H1 (cell line): ENCODE results near the gene ASB14. TPM values are rescaled to one million over a fixed set of nuclear protein-coding genes. Genes with fewer than 3 reads are reported as not detected.

Experiments used
- CTCF ChIA-PET: fragments of 300-600 bp; sonication (Branson Sonifier 250); formaldehyde crosslinking; loops from one replicate; lab custom pipeline; 2021; ENCODE audit not compliant: partially characterized antibody; lab: Charles Lee
- POLR2A ChIA-PET: fragments of 300-600 bp; sonication (Branson Sonifier 250); formaldehyde crosslinking; loops from one replicate; lab custom pipeline; 2021; ENCODE audit warnings: inconsistent platforms; ENCODE audit not compliant: partially characterized antibody; lab: Charles Lee
- DNase-seq, 2 experiments: peaks; one replicate each; pipeline versions ENCODE4 v3.0.0 to v3.0.0-alpha.2; 2010 to 2022; ENCODE audit warnings: low spot score in 2 of 2, low read depth in 1 of 2, mixed read lengths in 1 of 2
- FAIRE-seq: peaks from 2 replicates; lab custom pipeline; 2011; peaks lifted over from hg19 to GRCh38; lab: Jason Lieb, UNC
- H2AFZ ChIP-seq: 2 replicates; pipeline ENCODE4 v1.8.1; 2012; ENCODE audit warnings: low read length, inconsistent platforms
- H2AK5ac ChIP-seq: 2 replicates; pipeline ENCODE4 v1.6.1; 2013; ENCODE audit warnings: low read depth, low read length
- H2BK120ac ChIP-seq: replicated peaks from 2 replicates; pipeline ENCODE3; 2013; ENCODE audit warnings: low read depth, low read length, inconsistent platforms
- H2BK12ac ChIP-seq: 2 replicates; pipeline ENCODE4 v1.6.1; 2013; ENCODE audit warnings: low read depth, low read length
- H2BK15ac ChIP-seq: 2 replicates; pipeline ENCODE4 v1.6.1; 2013; ENCODE audit warnings: low read length
- H2BK20ac ChIP-seq: 2 replicates; pipeline ENCODE4 v1.6.1; 2013; ENCODE audit warnings: low read length
- H2BK5ac ChIP-seq: 2 replicates; pipeline ENCODE4 v1.6.1; 2013; ENCODE audit warnings: low read depth, low read length
- H3K14ac ChIP-seq: 2 replicates; pipeline ENCODE4 v1.6.1; 2013; ENCODE audit warnings: inconsistent platforms; ENCODE audit not compliant: insufficient read length
- H3K18ac ChIP-seq: 2 replicates; pipeline ENCODE4 v1.6.1; 2013; ENCODE audit warnings: low read length; ENCODE audit errors: extremely low read depth
- H3K23ac ChIP-seq: 2 replicates; pipeline ENCODE4 v1.6.1; 2013; ENCODE audit warnings: inconsistent platforms; ENCODE audit not compliant: insufficient read length
- H3K23me2 ChIP-seq: 2 replicates; pipeline ENCODE4 v1.6.1; 2013; ENCODE audit warnings: low read depth, low read length
- H3K27ac ChIP-seq: 2 replicates; pipeline ENCODE4 v1.6.1; 2011; ENCODE audit warnings: low read depth, low read length, inconsistent platforms
- H3K27me3 ChIP-seq, 4 experiments: replicated peaks in 1 of 4; 1 replicate in 1 of 4; 2 replicates in 3 of 4; pipeline versions ENCODE4 v1.6.1 to v1.8.1; 2011 to 2013; ENCODE audit warnings: low read length in 3 of 4, mild to moderate bottlenecking in 3 of 4, inconsistent platforms in 2 of 4, mixed read lengths in 2 of 4, moderate library complexity in 1 of 4; ENCODE audit not compliant: control insufficient read depth in 3 of 4, insufficient read depth in 3 of 4; ENCODE audit errors: extremely low read depth in 1 of 4
- H3K36me3 ChIP-seq, 4 experiments: 2 replicates each; pipeline versions ENCODE4 v1.6.1 to v1.8.1; 2011 to 2013; ENCODE audit warnings: mild to moderate bottlenecking in 4 of 4, low read length in 3 of 4, moderate library complexity in 2 of 4, control low read depth in 1 of 4, inconsistent platforms in 1 of 4; ENCODE audit not compliant: insufficient read depth in 4 of 4, control insufficient read depth in 2 of 4
- H3K4ac ChIP-seq: replicated peaks from 2 replicates; pipeline ENCODE3; 2013; ENCODE audit warnings: low read length, low read depth, mixed read lengths, inconsistent platforms; ENCODE audit not compliant: insufficient read length
- H3K4me1 ChIP-seq, 4 experiments: replicated peaks in 1 of 4; 1 replicate in 1 of 4; 2 replicates in 3 of 4; pipeline versions ENCODE4 v1.6.1 to v1.8.1; 2011 to 2013; ENCODE audit warnings: low read length in 3 of 4, inconsistent platforms in 2 of 4, mixed read lengths in 1 of 4; ENCODE audit not compliant: insufficient read depth in 4 of 4, control insufficient read depth in 3 of 4
- H3K4me2 ChIP-seq, 2 experiments: 2 replicates each; pipeline versions ENCODE4 v1.6.1 to v1.8.1; 2011 to 2013; ENCODE audit warnings: low read depth in 2 of 2, low read length in 2 of 2, control low read depth in 1 of 2, inconsistent platforms in 1 of 2, mild to moderate bottlenecking in 1 of 2; ENCODE audit not compliant: insufficient read depth in 1 of 2
- H3K4me3 ChIP-seq, 4 experiments: fragments of 200-600, 300-600 bp in 1 of 4; sonication (generic), shearing (Covaris generic), sonication (Bioruptor Twin) in 1 of 4; 2 replicates each; pipeline versions ENCODE4 v1.5.1 to v1.8.1; 2011 to 2016; ENCODE audit warnings: low read length in 4 of 4, low read depth in 3 of 4, control low read depth in 2 of 4, inconsistent platforms in 2 of 4, mild to moderate bottlenecking in 2 of 4, mixed read lengths in 1 of 4, moderate library complexity in 1 of 4; ENCODE audit not compliant: insufficient read depth in 2 of 4; ENCODE audit errors: extremely low read depth in 1 of 4
- H3K56ac ChIP-seq: replicated peaks from 2 replicates; pipeline ENCODE3; 2013; ENCODE audit warnings: low read depth, mild to moderate bottlenecking, mixed read lengths, low read length, inconsistent platforms; ENCODE audit not compliant: insufficient read length
- H3K79me1 ChIP-seq: 2 replicates; pipeline ENCODE4 v1.6.1; 2013; ENCODE audit warnings: low read depth, low read length, control low read depth
- H3K79me2 ChIP-seq, 2 experiments: 2 replicates each; pipeline versions ENCODE4 v1.6.1 to v1.8.1; 2012 to 2013; ENCODE audit warnings: low read length in 2 of 2, mild to moderate bottlenecking in 2 of 2, inconsistent platforms in 1 of 2; ENCODE audit not compliant: insufficient read depth in 2 of 2, control insufficient read depth in 1 of 2
- H3K9ac ChIP-seq, 4 experiments: replicated peaks in 1 of 4; 1 replicate in 1 of 4; 2 replicates in 3 of 4; pipeline versions ENCODE4 v1.6.1 to v1.8.1; 2011 to 2013; ENCODE audit warnings: low read depth in 3 of 4, low read length in 3 of 4, control low read depth in 2 of 4, mild to moderate bottlenecking in 2 of 4, moderate library complexity in 2 of 4, inconsistent platforms in 1 of 4; ENCODE audit errors: extremely low read depth in 1 of 4
- H3K9me3 ChIP-seq, 2 experiments: 2 replicates each; pipeline versions ENCODE4 v1.6.1 to v1.8.1; 2012 to 2013; ENCODE audit warnings: mild to moderate bottlenecking in 2 of 2, moderate library complexity in 2 of 2, control low read depth in 1 of 2, inconsistent platforms in 1 of 2, low read depth in 1 of 2, low read length in 1 of 2, mixed read lengths in 1 of 2; ENCODE audit not compliant: insufficient read depth in 2 of 2
- H4K20me1 ChIP-seq, 2 experiments: replicated peaks in 1 of 2; 2 replicates each; pipeline versions ENCODE3 to v1.8.1; 2011 to 2013; ENCODE audit warnings: inconsistent platforms in 2 of 2, low read length in 2 of 2, mild to moderate bottlenecking in 1 of 2; ENCODE audit not compliant: insufficient read depth in 2 of 2, control insufficient read depth in 1 of 2
- H4K5ac ChIP-seq: 2 replicates; pipeline ENCODE4 v1.6.1; 2013; ENCODE audit warnings: low read length, low read depth, mixed read lengths, inconsistent platforms; ENCODE audit not compliant: insufficient read length
- H4K8ac ChIP-seq: 2 replicates; pipeline ENCODE4 v1.8.0; 2013; ENCODE audit warnings: mild to moderate bottlenecking, moderate library complexity, low read length, inconsistent platforms; ENCODE audit not compliant: insufficient read depth; ENCODE audit errors: extremely low read depth
- H4K91ac ChIP-seq: replicated peaks from 2 replicates; pipeline ENCODE3; 2013; ENCODE audit warnings: low read length, mixed read lengths, inconsistent platforms; ENCODE audit not compliant: insufficient read length
- CBX5 ChIP-seq: fragments of 300-800, 300-1000 bp; sonication (generic); IDR thresholded peaks from 2 replicates; pipeline ENCODE4 v1.7.1; 2016; ENCODE audit warnings: antibody characterized with exemption, low read length, low read depth
- CBX8 ChIP-seq: fragments of 300-800, 300-1000 bp; sonication (generic); IDR thresholded peaks from 2 replicates; pipeline ENCODE4 v1.7.1; 2016; ENCODE audit warnings: low read depth, low read length, borderline replicate concordance
- EGR1 ChIP-seq: IDR thresholded peaks from 2 replicates; pipeline ENCODE4 v1.6.1; 2011; ENCODE audit warnings: low read depth, low read length, borderline replicate concordance
- HDAC2 ChIP-seq, 2 experiments: fragments of 300-600 bp in 1 of 2; sonication (generic) in 1 of 2; IDR thresholded peaks; 2 replicates each; pipeline ENCODE4 v1.6.1; 2011 to 2012; ENCODE audit warnings: low read depth in 2 of 2, low read length in 2 of 2, mild to moderate bottlenecking in 2 of 2, moderate library complexity in 2 of 2, borderline replicate concordance in 1 of 2, inconsistent platforms in 1 of 2
- SIX5 ChIP-seq: IDR thresholded peaks from 2 replicates; pipeline ENCODE4 v1.6.1; 2011; ENCODE audit warnings: mild to moderate bottlenecking, low read depth, low read length
- WGBS, 2 experiments: shearing (Covaris generic) in 1 of 2; methylation state at CpG; one replicate each; pipeline versions ENCODE4 v1.1.6 to v1.1.7; 2013 to 2015; ENCODE audit warnings: low lambda C conversion rate in 2 of 2, mixed read lengths in 2 of 2, inconsistent platforms in 1 of 2, low coverage in 1 of 2, missing lambda C conversion rate in 1 of 2; ENCODE audit not compliant: insufficient replicate concordance in 2 of 2, insufficient coverage in 1 of 2, insufficient read length in 1 of 2; ENCODE audit errors: extremely low coverage in 1 of 2, missing lambda C conversion rate in 1 of 2; 5-methylcytosine and 5-hydroxymethylcytosine counted together
- polyA plus RNA-seq, 7 experiments: library from polyadenylated mRNA; depleted of rRNA in 3 of 7; stranded (reverse) in 5 of 7; unstranded in 2 of 7; fragments of >200 nt in 5 of 7; fragments of 200-250 nt in 2 of 7; gene quantifications; 1 replicate in 5 of 7; 2 replicates in 1 of 7; 4 replicates in 1 of 7; pipeline versions ENCODE4 v1.2.1 to v1.2.3, GENCODE V29; 2011 to 2013; ENCODE audit warnings: missing spikeins in 2 of 7, mixed read lengths in 2 of 7
- total RNA-seq: library from RNA; stranded (reverse); fragmentation: NEBNext Ultra II Directional; extraction: Animal tissue kit (Norgen Biotek cat#: 25700); gene quantifications from 2 replicates; pipeline ENCODE4 v1.2.1, GENCODE V29; 2021

ASB14 gene
- total and polyA plus RNA-seq, 2 of the 8 experiments (the other 6 are each of a cell fraction or from before 2014, with no cell fraction given) = not detected

DNA sequence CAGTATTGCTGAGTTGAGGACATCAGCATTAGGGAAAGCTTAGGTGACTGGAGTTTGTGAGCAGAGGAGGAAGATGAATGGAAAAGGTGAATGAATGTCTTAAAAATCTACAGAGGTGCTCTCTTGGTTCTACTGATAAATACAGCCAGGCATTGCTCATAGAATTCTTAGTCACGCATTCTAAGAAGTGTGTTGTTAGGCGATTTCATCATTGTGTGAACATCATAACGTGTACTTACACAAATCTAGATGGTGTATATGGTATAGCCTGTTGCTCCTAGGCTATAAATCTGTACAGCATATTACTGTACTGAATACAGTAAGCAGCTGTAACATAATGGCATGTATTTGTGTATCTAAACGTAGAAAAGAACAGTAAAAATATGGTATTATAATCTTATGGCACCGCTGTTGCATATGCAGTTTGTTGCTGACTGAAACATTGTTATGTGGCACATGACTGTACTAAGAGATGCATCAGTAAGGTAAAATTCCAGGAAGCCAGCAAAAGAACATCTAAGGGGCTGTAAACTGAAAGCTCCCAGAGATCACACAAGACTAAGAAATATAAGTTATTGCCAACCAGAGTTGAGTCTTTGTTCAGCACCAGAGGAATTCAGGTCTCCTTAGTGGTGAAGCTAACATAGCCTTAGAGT, 42.9 kb upstream of the ASB14 start:
- Histone ChIP-seq H3K36me3 (peaks cover 0 to 6% (median 0%) of the 10 kb centered on the region in 4 experiments; a peak in 1 of 8 replicates), H3K9ac (no peak overlapping the region), H2AK5ac (no peak overlapping the region), H3K4ac (no peak overlapping the region), H2BK5ac (no peak overlapping the region), H3K56ac (no peak overlapping the region), H3K4me2 (no peak overlapping the region), H4K91ac (no peak overlapping the region), H3K4me1 (no peaks in the 10 kb centered on the region), H3K27ac (no peak overlapping the region), H4K8ac (no peak overlapping the region), H2AFZ (peak overlapping the region; percentile 49; the same call in 1 of the 2 replicates), H2BK15ac (no peak overlapping the region), H3K14ac (no peak overlapping the region), H4K20me1 (no peaks in the 10 kb centered on the region), H3K79me2 (no peaks in the 10 kb centered on the region), H2BK120ac (no peak overlapping the region), H3K79me1 (no peaks in the 10 kb centered on the region), H3K9me3 (peaks cover 0 to 10% of the 10 kb centered on the region in 2 experiments; a peak in 2 of 4 replicates), H3K18ac (no peak overlapping the region), H3K27me3 (no peaks in the 10 kb centered on the region), H2BK20ac (no peak overlapping the region), H3K23ac (no peak overlapping the region), H3K23me2 (no peaks in the 10 kb centered on the region), H3K4me3 (no peak overlapping the region), H4K5ac (no peak overlapping the region), H2BK12ac (no peak overlapping the region)
- CTCF ChIA-PET = interaction anchor here (0.6 to 1.4 kb wide), 3 partner anchors 17 to 96 kb away, joined by 3 to 4 read pairs (median 3); no protein-coding TSS in a partner anchor
- DNase-seq (no peak), FAIRE-seq (no peak)
- POLR2A ChIA-PET = no interaction called here
- TF ChIP-seq EGR1 (no peak), CBX8 (no peak), CBX5 (no peak), SIX5 (no peak), HDAC2 (IDR thresholded peaks at IDR 0.05; ENCODE audit: borderline replicate concordance in 1 of 2, low read depth in 2 of 2, low read length in 2 of 2) (no peak)
- 88% methylated on average over 5 of the region's 5 CpGs; no CpG with 5 or more reads in 1 of the 2 experiments for WGBS, 2 experiments
